HG03432 (cell line): ENCODE data around the gene ERGIC2.
A peak's percentile ranks its signal among the peaks of the same experiment; 100 is the strongest.
"Not testable (repeated sequence)": the region's sequence is repeated elsewhere in the genome, so short reads cannot be mapped to it uniquely, and the experiment has no call there.

Experiments used
- ATAC-seq: cut with Tn5 transposase; IDR thresholded peaks from one replicate; pipeline ENCODE4 v1.9.1; 2021; ENCODE audit warnings: mild to moderate bottlenecking, moderate library complexity; ENCODE audit not compliant: unreplicated experiment

ERGIC2 gene

GRCh38 chr12:29380536-29381523 lies at the start of gene ERGIC2:
Gene ERGIC2, minus strand, starts transcription at chr12:29381172. Its CDS starts 9,539 bp downstream, at chr12:29371633.
- ATAC-seq: peak; percentile 94

DNA sequence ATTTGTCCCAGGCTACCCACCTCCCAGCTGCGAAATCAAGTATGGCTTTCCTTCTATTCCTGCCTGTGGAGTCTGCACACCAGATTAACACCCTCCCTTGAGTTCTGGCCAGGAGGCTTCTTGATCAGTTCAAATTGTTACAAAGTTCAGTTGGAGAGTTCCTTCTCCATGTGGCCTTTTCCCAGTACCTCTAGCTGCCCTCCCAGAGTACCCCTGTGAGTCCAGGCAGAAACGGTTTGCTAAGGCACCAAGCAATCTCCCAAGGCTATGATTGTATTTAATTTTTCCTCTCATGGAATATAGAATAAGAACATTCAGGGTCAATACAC lies 49.7 kb upstream of the ERGIC2 start:
- no peak for ATAC-seq

- no peak for ATAC-seq
Measured at GRCh38 chr12:29429999-29430715, 49.2 kb upstream of the ERGIC2 start.

DNA sequence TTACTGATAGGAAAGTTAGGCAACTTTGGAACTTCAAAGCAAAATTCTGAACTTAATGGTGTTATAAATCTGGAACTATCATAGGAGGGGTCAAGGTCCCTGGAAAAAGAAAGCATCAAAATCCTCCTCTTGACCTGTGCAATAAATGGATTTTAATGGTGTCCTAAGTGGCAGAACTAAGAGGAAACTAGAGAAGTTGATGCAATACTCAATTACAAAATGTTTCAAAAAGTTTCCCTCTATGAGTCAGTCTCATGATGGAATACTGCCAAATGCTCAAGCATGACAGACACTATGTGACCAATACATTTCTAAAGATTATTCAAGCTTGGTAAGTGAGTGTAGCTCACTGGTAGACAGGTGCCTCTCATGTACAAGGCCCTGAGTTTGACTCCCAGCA lies 47.7 kb upstream of the ERGIC2 start:
- ATAC-seq: peak; percentile 47

- peak; percentile 98 for ATAC-seq
Measured at GRCh38 chr12:29427964-29428363, 47.0 kb upstream of the ERGIC2 start.

DNA sequence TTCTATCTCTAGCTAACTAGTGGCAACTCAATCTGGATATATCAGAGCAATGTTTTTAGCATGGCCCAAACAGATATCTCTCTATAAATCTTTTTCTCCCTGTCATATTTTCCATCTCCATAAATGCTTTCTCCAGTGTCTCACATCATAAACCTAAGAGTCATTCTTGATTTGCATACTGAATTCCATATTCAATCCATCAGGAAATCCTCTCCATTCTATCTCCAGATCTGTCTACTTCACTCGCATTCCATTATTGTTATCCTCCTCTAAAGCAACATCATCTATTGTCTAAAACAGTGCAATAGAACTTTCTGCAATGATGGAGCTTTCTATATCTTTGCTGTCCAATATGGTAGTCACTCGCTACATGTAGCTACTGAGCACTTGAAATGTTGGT lies 45.5 kb upstream of the ERGIC2 start:
- no peak for ATAC-seq

DNA sequence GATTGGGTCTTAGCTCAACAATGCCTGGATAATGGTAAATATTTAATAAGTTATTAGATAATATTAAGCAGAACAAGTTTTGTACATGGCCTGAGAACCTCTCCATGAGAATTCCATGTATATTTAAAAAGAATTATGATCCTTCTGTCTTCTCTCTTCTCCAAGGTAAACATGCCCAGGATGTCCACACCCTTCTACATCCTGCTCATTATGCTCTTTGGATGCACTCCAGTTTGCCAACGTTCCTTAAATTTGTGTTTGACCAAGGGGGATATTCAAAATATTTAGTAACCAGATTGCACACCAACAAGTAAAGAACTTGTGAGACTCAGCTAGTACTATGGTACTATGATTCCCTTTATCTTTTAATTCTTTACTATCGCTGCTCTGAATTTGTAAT lies 44.8 kb upstream of the ERGIC2 start:
- ATAC-seq: no peak

- ATAC-seq: no peak
Measured at GRCh38 chr12:29416748-29417147, 35.8 kb upstream of the ERGIC2 start.

DNA sequence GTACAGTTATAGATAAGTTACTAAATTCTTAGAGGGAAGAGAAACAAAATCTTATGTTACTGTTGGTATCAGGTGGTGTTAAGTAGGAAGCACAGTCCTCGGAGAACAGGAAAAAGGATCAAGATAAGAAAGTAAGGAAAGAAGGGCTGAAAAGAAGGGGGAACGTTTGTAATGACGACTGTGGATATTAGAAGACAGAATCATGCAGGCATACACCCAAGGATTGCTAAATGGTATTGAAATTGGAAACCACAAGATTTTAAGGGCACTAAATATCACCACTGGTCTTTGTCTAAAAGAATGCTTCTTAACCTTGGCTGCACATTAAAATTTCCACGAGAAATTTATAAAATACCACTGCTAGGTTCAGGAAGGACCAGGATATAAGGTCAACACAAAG lies 34.1 kb upstream of the ERGIC2 start:
- no peak for ATAC-seq

- ATAC-seq: no peak
Measured at GRCh38 chr12:29414368-29414767, 33.4 kb upstream of the ERGIC2 start.

- no peak for ATAC-seq
Measured at GRCh38 chr12:29405561-29405960, 24.6 kb upstream of the ERGIC2 start.

DNA sequence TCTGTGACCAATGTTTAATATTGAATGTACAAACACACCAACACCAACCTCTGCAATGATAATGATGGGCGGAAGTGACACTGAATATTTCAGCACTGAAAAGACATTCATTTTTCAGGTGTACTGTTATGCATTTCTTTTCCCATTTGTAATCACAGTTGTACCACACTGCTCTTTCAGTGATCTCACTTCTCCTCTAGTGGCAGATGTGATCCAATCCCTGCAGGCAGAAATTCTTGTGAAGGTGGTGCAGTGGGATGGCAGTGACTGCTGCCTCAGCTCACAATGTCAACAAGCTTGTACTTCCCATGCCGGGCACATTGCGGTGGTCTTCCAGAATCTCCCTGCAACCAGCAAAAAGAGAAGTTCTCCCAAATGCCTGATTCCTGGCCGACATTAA lies 23.0 kb upstream of the ERGIC2 start:
- no peak for ATAC-seq

DNA sequence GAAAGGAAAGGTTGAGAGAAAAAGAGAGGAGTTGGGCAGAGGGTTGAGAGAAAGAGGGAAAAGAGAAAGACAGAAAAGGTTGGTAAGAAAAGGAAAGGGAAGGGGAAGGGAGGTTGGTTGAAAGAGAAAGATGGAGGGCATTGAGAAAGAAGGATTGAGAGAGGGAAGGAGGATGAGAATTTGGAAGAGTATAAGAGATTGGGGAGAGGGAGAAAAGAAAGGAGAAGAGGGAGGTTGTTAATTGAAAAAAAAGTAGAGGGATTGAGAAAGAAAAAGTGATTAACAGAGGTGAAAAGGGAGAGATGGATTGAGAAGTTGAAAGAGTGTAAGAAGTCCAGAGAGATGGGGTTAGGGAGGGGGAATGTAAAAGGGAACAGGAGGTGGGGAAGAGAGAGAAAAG lies 21.5 kb upstream of the ERGIC2 start:
- ATAC-seq: no peak

GRCh38 chr12:29398495-29398894 lies 17.5 kb upstream of the ERGIC2 start:
- peak; percentile 78 for ATAC-seq

- ATAC-seq: no peak
Measured at GRCh38 chr12:29396774-29397173, 15.8 kb upstream of the ERGIC2 start.

DNA sequence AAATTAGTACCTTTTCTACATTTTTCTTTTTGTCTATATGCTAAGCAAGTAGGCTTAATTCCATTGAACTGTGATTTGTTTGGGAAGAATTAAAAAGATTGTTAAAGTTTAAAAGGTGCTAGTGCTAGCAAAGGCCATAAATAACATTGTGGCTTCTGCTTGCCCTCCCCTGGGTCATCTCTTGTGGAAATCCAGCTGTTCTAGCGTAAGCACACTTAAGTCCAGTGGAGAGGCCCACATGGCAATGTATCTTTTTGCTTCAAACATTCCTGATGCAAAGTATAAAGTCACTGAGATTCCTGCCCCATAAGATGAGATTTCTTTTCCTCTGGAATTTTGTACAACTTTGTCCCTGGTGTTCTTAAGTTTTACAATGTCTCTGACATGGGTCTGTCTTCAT lies 14.4 kb upstream of the ERGIC2 start:
- ATAC-seq: no peak

DNA sequence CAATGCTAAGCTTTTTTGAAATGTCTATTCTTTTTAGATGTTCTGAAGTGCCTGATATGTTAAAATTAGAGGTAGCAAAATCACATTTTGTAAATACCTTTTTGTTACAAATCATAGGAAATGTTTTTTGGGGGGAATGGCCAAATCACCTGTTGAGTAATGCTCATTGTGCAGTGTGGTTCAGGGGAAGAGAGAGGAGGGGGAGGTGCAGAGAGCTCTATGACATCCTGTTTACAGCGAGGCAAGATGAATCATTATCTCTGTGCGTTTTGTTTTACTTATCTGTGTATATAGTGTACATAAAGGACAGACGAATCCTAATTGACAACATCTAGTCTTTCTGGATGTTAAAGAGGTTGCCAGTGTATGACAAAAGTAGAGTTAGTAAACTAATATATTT lies 9.4 kb upstream of the ERGIC2 start:
- not testable (repeated sequence) for ATAC-seq

GRCh38 chr12:29389295-29389919 lies 8.4 kb upstream of the ERGIC2 start:
- no peak for ATAC-seq

GRCh38 chr12:29386084-29386680 lies 5.2 kb upstream of the ERGIC2 start:
- ATAC-seq: not testable (repeated sequence)

GRCh38 chr12:29385194-29385593 lies 4.2 kb upstream of the ERGIC2 start:
- not testable (repeated sequence) for ATAC-seq

- ATAC-seq: no peak
Measured at GRCh38 chr12:29382251-29382650, 1.3 kb upstream of the ERGIC2 start.
